PFSK-1 (cell line): Measurements from ENCODE around the gene HEG1.

Experiments used
- FOXP2 ChIP-seq: optimal IDR thresholded peaks from 2 replicates; pipeline ENCODE3; 2011; ENCODE audit warnings: borderline replicate concordance, control low read depth, inconsistent platforms; ENCODE audit not compliant: insufficient read depth; ENCODE audit errors: extremely low read length, extremely low read depth
- POLR2AphosphoS5 ChIP-seq: IDR thresholded peaks from 2 replicates; pipeline ENCODE4 v1.6.1; 2012; ENCODE audit warnings: low read depth, mild to moderate bottlenecking, control low read depth, low read length, moderate library complexity
- SIN3A ChIP-seq: IDR thresholded peaks from 2 replicates; pipeline ENCODE4 v1.6.1; 2012; ENCODE audit warnings: mild to moderate bottlenecking, low read length, moderate library complexity, borderline replicate concordance; ENCODE audit not compliant: insufficient read depth
- TAF1 ChIP-seq: IDR thresholded peaks from 2 replicates; pipeline ENCODE4 v1.6.1; 2012; ENCODE audit warnings: low read length, control low read depth, borderline replicate concordance; ENCODE audit not compliant: insufficient read depth
- TF ChIP-seq, protein P1 (sequence below), 2 experiments: IDR thresholded peaks; 2 replicates each; pipeline versions ENCODE4 v1.6.1 to v1.8.0; 2011 to 2012; ENCODE audit warnings: low read depth in 2 of 2, low read length in 2 of 2, control low read depth in 1 of 2, inconsistent platforms in 1 of 2, mild to moderate bottlenecking in 1 of 2, moderate library complexity in 1 of 2; ENCODE audit not compliant: insufficient read depth in 1 of 2

DNA sequence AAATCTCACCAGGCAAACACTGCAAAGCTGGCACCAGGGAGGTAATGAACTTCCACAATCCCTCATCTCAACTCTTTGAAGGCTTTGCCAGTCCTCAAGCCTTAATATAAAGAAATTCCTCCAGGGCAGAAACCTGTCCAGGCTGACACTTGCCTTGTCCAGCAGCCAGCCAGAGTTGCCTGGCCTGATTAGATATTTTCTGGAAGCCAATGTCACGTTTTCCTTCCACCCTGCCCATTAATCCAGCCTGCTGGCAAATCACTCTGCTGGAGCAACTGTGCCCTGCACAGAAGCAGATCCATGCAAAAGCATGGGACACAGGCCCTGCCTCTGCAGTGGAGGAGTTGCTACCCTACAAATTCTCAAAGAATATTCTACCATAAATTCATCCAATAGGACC lies 56.5 kb downstream of the HEG1 start:
- TF ChIP-seq POLR2AphosphoS5 (no peak), TAF1 (no peak), FOXP2 (no peak), SIN3A (no peak)
- TF ChIP-seq, protein P1, sequence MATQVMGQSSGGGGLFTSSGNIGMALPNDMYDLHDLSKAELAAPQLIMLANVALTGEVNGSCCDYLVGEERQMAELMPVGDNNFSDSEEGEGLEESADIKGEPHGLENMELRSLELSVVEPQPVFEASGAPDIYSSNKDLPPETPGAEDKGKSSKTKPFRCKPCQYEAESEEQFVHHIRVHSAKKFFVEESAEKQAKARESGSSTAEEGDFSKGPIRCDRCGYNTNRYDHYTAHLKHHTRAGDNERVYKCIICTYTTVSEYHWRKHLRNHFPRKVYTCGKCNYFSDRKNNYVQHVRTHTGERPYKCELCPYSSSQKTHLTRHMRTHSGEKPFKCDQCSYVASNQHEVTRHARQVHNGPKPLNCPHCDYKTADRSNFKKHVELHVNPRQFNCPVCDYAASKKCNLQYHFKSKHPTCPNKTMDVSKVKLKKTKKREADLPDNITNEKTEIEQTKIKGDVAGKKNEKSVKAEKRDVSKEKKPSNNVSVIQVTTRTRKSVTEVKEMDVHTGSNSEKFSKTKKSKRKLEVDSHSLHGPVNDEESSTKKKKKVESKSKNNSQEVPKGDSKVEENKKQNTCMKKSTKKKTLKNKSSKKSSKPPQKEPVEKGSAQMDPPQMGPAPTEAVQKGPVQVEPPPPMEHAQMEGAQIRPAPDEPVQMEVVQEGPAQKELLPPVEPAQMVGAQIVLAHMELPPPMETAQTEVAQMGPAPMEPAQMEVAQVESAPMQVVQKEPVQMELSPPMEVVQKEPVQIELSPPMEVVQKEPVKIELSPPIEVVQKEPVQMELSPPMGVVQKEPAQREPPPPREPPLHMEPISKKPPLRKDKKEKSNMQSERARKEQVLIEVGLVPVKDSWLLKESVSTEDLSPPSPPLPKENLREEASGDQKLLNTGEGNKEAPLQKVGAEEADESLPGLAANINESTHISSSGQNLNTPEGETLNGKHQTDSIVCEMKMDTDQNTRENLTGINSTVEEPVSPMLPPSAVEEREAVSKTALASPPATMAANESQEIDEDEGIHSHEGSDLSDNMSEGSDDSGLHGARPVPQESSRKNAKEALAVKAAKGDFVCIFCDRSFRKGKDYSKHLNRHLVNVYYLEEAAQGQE (IDR thresholded peaks at IDR 0.05; ENCODE audit: insufficient read depth in 1 of 2, low read depth in 2 of 2, low read length in 2 of 2) = no peak
